Measurements from ENCODE around the gene SERPINE2. TPM values are rescaled to one million over a fixed set of nuclear protein-coding genes. Genes with fewer than 3 reads are reported as not detected.
"Not testable (repeated sequence)": the region's sequence is repeated elsewhere in the genome, so short reads cannot be mapped to it uniquely, and the experiment has no call there.

The SERPINE2 gene
- total and polyA plus RNA-seq, 2 donors = 17.6 to 84.7 TPM

GRCh38 chr2:224017957-224018356 lies 21.1 kb downstream of the SERPINE2 start:
- WGBS = 69% methylated on average over 4 of the region's 4 CpGs

GRCh38 chr2:224016963-224017362 lies 22.1 kb downstream of the SERPINE2 start:
- WGBS = 54% methylated on average over 3 of the region's 3 CpGs
- no peaks in the 10 kb centered on the region for H3K4me1 ChIP-seq (ENCODE audit: insufficient read depth)
- H3K27ac ChIP-seq (ENCODE audit: low read depth) = no peak overlapping the region
- no peak overlapping the region for H3K4me3 ChIP-seq (ENCODE audit: low read depth, low read length)
- no peak for DNase-seq (ENCODE audit: extremely low spot score)
- H3K36me3 ChIP-seq (ENCODE audit: insufficient read depth) = no peaks in the 10 kb centered on the region

More at GRCh38 chr2:224017957-224018356, 21.1 kb downstream of the SERPINE2 start:
- Histone ChIP-seq H3K4me3 (ENCODE audit: low read depth, low read length) (no peak overlapping the region), H3K36me3 (ENCODE audit: insufficient read depth) (no peaks in the 10 kb centered on the region), H3K27ac (ENCODE audit: low read depth) (no peak overlapping the region), H3K4me1 (ENCODE audit: insufficient read depth) (no peaks in the 10 kb centered on the region)
- DNase-seq (ENCODE audit: extremely low spot score) = no peak

GRCh38 chr2:224014336-224014735 lies 24.8 kb downstream of the SERPINE2 start:
- no peak for DNase-seq (ENCODE audit: extremely low spot score)
- no peak overlapping the region for H3K27ac ChIP-seq (ENCODE audit: low read depth)
- no peak overlapping the region for H3K4me3 ChIP-seq (ENCODE audit: low read depth, low read length)
- WGBS = 93% methylated on average over 4 of the region's 4 CpGs
- H3K36me3 ChIP-seq (ENCODE audit: insufficient read depth) = no peaks in the 10 kb centered on the region
- no peaks in the 10 kb centered on the region for H3K4me1 ChIP-seq (ENCODE audit: insufficient read depth)

GRCh38 chr2:224011837-224012236 lies 27.2 kb downstream of the SERPINE2 start:
- H3K4me3 ChIP-seq (ENCODE audit: low read depth, low read length) = no peak overlapping the region
- no peaks in the 10 kb centered on the region for H3K4me1 ChIP-seq (ENCODE audit: insufficient read depth)
- H3K27ac ChIP-seq (ENCODE audit: low read depth) = no peak overlapping the region
- H3K36me3 ChIP-seq (ENCODE audit: insufficient read depth) = no peaks in the 10 kb centered on the region
- 89% methylated on average over 1 of the region's 1 CpG for WGBS
- no peak for DNase-seq (ENCODE audit: extremely low spot score)

- H3K4me3 ChIP-seq (ENCODE audit: low read depth, low read length) = no peak overlapping the region
- DNase-seq (ENCODE audit: extremely low spot score) = no peak
- WGBS = 57% methylated on average over 5 of the region's 5 CpGs
Measured at GRCh38 chr2:224009605-224010315, 29.3 kb downstream of the SERPINE2 start.

GRCh38 chr2:224008702-224009261 lies 30.3 kb downstream of the SERPINE2 start:
- H3K27ac ChIP-seq (ENCODE audit: low read depth) = no peak overlapping the region
- DNase-seq (ENCODE audit: extremely low spot score) = no peak
- no peaks in the 10 kb centered on the region for H3K36me3 ChIP-seq (ENCODE audit: insufficient read depth)
- no peak overlapping the region for H3K4me3 ChIP-seq (ENCODE audit: low read depth, low read length)
- WGBS = 73% methylated on average over 12 of the region's 12 CpGs
- no peaks in the 10 kb centered on the region for H3K4me1 ChIP-seq (ENCODE audit: insufficient read depth)

More at GRCh38 chr2:224009605-224010315, 29.3 kb downstream of the SERPINE2 start:
- no peak overlapping the region for H3K27ac ChIP-seq (ENCODE audit: low read depth)
- no peaks in the 10 kb centered on the region for H3K36me3 ChIP-seq (ENCODE audit: insufficient read depth)
- H3K4me1 ChIP-seq (ENCODE audit: insufficient read depth) = no peaks in the 10 kb centered on the region

- 61% methylated on average over 16 of the region's 16 CpGs for WGBS
- Histone ChIP-seq H3K36me3 (ENCODE audit: insufficient read depth) (no peaks in the 10 kb centered on the region), H3K4me3 (ENCODE audit: low read depth, low read length) (no peak overlapping the region), H3K27ac (ENCODE audit: low read depth) (no peak overlapping the region), H3K4me1 (ENCODE audit: insufficient read depth) (no peaks in the 10 kb centered on the region)
- DNase-seq (ENCODE audit: extremely low spot score) = no peak
Measured at GRCh38 chr2:224004105-224004695, 34.9 kb downstream of the SERPINE2 start.

GRCh38 chr2:224000662-224001061 lies 38.4 kb downstream of the SERPINE2 start:
- H3K4me3 ChIP-seq (ENCODE audit: low read depth, low read length); H3K4me1 ChIP-seq (ENCODE audit: insufficient read depth); H3K36me3 ChIP-seq (ENCODE audit: insufficient read depth); DNase-seq (ENCODE audit: extremely low spot score); H3K27ac ChIP-seq (ENCODE audit: low read depth): not testable (repeated sequence)
- WGBS = 94% methylated on average over 5 of the region's 5 CpGs

- Histone ChIP-seq H3K4me3 (ENCODE audit: low read depth, low read length) (no peak overlapping the region), H3K27ac (ENCODE audit: low read depth) (no peak overlapping the region), H3K36me3 (ENCODE audit: insufficient read depth) (no peaks in the 10 kb centered on the region), H3K4me1 (ENCODE audit: insufficient read depth) (no peaks in the 10 kb centered on the region)
- DNase-seq (ENCODE audit: extremely low spot score) = no peak
- 90% methylated on average over 11 of the region's 11 CpGs for WGBS
Measured at GRCh38 chr2:223999862-224000261, 39.2 kb downstream of the SERPINE2 start.

- Histone ChIP-seq H3K4me1 (ENCODE audit: insufficient read depth) (no peaks in the 10 kb centered on the region), H3K36me3 (ENCODE audit: insufficient read depth) (no peaks in the 10 kb centered on the region), H3K27ac (ENCODE audit: low read depth) (no peak overlapping the region), H3K4me3 (ENCODE audit: low read depth, low read length) (no peak overlapping the region)
- no peak for DNase-seq (ENCODE audit: extremely low spot score)
- 59% methylated on average over 2 of the region's 2 CpGs for WGBS
Measured at GRCh38 chr2:223998948-223999347, 40.1 kb downstream of the SERPINE2 start.

- no peak for DNase-seq (ENCODE audit: extremely low spot score)
- no peak overlapping the region for H3K4me3 ChIP-seq (ENCODE audit: low read depth, low read length)
- WGBS = 91% methylated on average over 5 of the region's 5 CpGs
- no peaks in the 10 kb centered on the region for H3K36me3 ChIP-seq (ENCODE audit: insufficient read depth)
- H3K27ac ChIP-seq (ENCODE audit: low read depth) = no peak overlapping the region
- no peaks in the 10 kb centered on the region for H3K4me1 ChIP-seq (ENCODE audit: insufficient read depth)
Measured at GRCh38 chr2:223997938-223998337, 41.1 kb downstream of the SERPINE2 start.

- 86% methylated on average over 6 of the region's 6 CpGs for WGBS
- Histone ChIP-seq H3K4me3 (ENCODE audit: low read depth, low read length) (no peak overlapping the region), H3K36me3 (ENCODE audit: insufficient read depth) (no peaks in the 10 kb centered on the region), H3K4me1 (ENCODE audit: insufficient read depth) (no peaks in the 10 kb centered on the region), H3K27ac (ENCODE audit: low read depth) (no peak overlapping the region)
- DNase-seq (ENCODE audit: extremely low spot score) = no peak
Measured at GRCh38 chr2:223996391-223996790, 42.7 kb downstream of the SERPINE2 start.

GRCh38 chr2:223995569-223995968 lies 43.5 kb downstream of the SERPINE2 start:
- DNase-seq (ENCODE audit: extremely low spot score) = no peak
- no peak overlapping the region for H3K4me3 ChIP-seq (ENCODE audit: low read depth, low read length)
- H3K27ac ChIP-seq (ENCODE audit: low read depth) = no peak overlapping the region
- H3K4me1 ChIP-seq (ENCODE audit: insufficient read depth) = no peaks in the 10 kb centered on the region
- WGBS = 87% methylated on average over 5 of the region's 5 CpGs
- no peaks in the 10 kb centered on the region for H3K36me3 ChIP-seq (ENCODE audit: insufficient read depth)

- H3K4me1 ChIP-seq (ENCODE audit: insufficient read depth) = no peaks in the 10 kb centered on the region
- 95% methylated on average over 4 of the region's 4 CpGs for WGBS
- H3K4me3 ChIP-seq (ENCODE audit: low read depth, low read length) = no peak overlapping the region
- H3K27ac ChIP-seq (ENCODE audit: low read depth) = no peak overlapping the region
- no peaks in the 10 kb centered on the region for H3K36me3 ChIP-seq (ENCODE audit: insufficient read depth)
- DNase-seq (ENCODE audit: extremely low spot score) = no peak
Measured at GRCh38 chr2:223994562-223995162, 44.4 kb downstream of the SERPINE2 start.
